Measurements from ENCODE around the gene PTPRM.

Gene PTPRM

GRCh38 chr18:7622721-7623120 lies 55.6 kb downstream of the PTPRM start:
- Histone ChIP-seq H3K4me1 (ENCODE audit: control insufficient read depth in 2 of 2, insufficient read depth in 2 of 2, low read length in 2 of 2) (no peaks in the 10 kb centered on the region), H3K9me3 (ENCODE audit: control insufficient read depth in 2 of 2, low read length in 2 of 2) (no peaks in the 10 kb centered on the region), H3K36me3 (ENCODE audit: control insufficient read depth in 2 of 2, insufficient read depth in 2 of 2, low read length in 2 of 2) (no peaks in the 10 kb centered on the region), H3K27ac (ENCODE audit: low read depth in 2 of 2, low read length in 2 of 2) (no peak overlapping the region), H3K9ac (ENCODE audit: low read depth in 1 of 2, low read length in 2 of 2) (no peak overlapping the region), H3K4me3 (ENCODE audit: low read length in 2 of 2) (no peak overlapping the region), H3K27me3 (ENCODE audit: control insufficient read depth in 2 of 2, insufficient read depth in 2 of 2, low read length in 2 of 2) (no peaks in the 10 kb centered on the region)

GRCh38 chr18:7623681-7624080 lies 56.6 kb downstream of the PTPRM start:
- Histone ChIP-seq H3K27ac (ENCODE audit: low read depth in 2 of 2, low read length in 2 of 2) (no peak overlapping the region), H3K36me3 (ENCODE audit: control insufficient read depth in 2 of 2, insufficient read depth in 2 of 2, low read length in 2 of 2) (no peaks in the 10 kb centered on the region), H3K27me3 (ENCODE audit: control insufficient read depth in 2 of 2, insufficient read depth in 2 of 2, low read length in 2 of 2) (no peaks in the 10 kb centered on the region), H3K9ac (ENCODE audit: low read depth in 1 of 2, low read length in 2 of 2) (no peak overlapping the region), H3K4me3 (ENCODE audit: low read length in 2 of 2) (no peak overlapping the region), H3K4me1 (ENCODE audit: control insufficient read depth in 2 of 2, insufficient read depth in 2 of 2, low read length in 2 of 2) (no peaks in the 10 kb centered on the region), H3K9me3 (ENCODE audit: control insufficient read depth in 2 of 2, low read length in 2 of 2) (no peaks in the 10 kb centered on the region)

- no peak overlapping the region for H3K9ac ChIP-seq (ENCODE audit: low read depth in 1 of 2, low read length in 2 of 2)
- no peak overlapping the region for H3K4me3 ChIP-seq (ENCODE audit: low read length in 2 of 2)
- H3K9me3 ChIP-seq (ENCODE audit: control insufficient read depth in 2 of 2, low read length in 2 of 2) = no peaks in the 10 kb centered on the region
- no peak overlapping the region for H3K27ac ChIP-seq (ENCODE audit: low read depth in 2 of 2, low read length in 2 of 2)
- H3K36me3 ChIP-seq (ENCODE audit: control insufficient read depth in 2 of 2, insufficient read depth in 2 of 2, low read length in 2 of 2) = no peaks in the 10 kb centered on the region
- no peaks in the 10 kb centered on the region for H3K27me3 ChIP-seq (ENCODE audit: control insufficient read depth in 2 of 2, insufficient read depth in 2 of 2, low read length in 2 of 2)
- H3K4me1 ChIP-seq (ENCODE audit: control insufficient read depth in 2 of 2, insufficient read depth in 2 of 2, low read length in 2 of 2) = no peaks in the 10 kb centered on the region
Observed at GRCh38 chr18:7624697-7625096, 57.6 kb downstream of the PTPRM start.

GRCh38 chr18:7626175-7626921 lies 59.2 kb downstream of the PTPRM start:
- Histone ChIP-seq H3K9me3 (ENCODE audit: control insufficient read depth in 2 of 2, low read length in 2 of 2) (no peaks in the 10 kb centered on the region), H3K36me3 (ENCODE audit: control insufficient read depth in 2 of 2, insufficient read depth in 2 of 2, low read length in 2 of 2) (no peaks in the 10 kb centered on the region), H3K27ac (ENCODE audit: low read depth in 2 of 2, low read length in 2 of 2) (no peak overlapping the region), H3K9ac (ENCODE audit: low read depth in 1 of 2, low read length in 2 of 2) (no peak overlapping the region), H3K4me3 (ENCODE audit: low read length in 2 of 2) (no peak overlapping the region), H3K27me3 (ENCODE audit: control insufficient read depth in 2 of 2, insufficient read depth in 2 of 2, low read length in 2 of 2) (no peaks in the 10 kb centered on the region), H3K4me1 (ENCODE audit: control insufficient read depth in 2 of 2, insufficient read depth in 2 of 2, low read length in 2 of 2) (no peaks in the 10 kb centered on the region)

- Histone ChIP-seq H3K27ac (ENCODE audit: low read depth in 2 of 2, low read length in 2 of 2) (no peak overlapping the region), H3K9ac (ENCODE audit: low read depth in 1 of 2, low read length in 2 of 2) (no peak overlapping the region), H3K9me3 (ENCODE audit: control insufficient read depth in 2 of 2, low read length in 2 of 2) (no peaks in the 10 kb centered on the region), H3K36me3 (ENCODE audit: control insufficient read depth in 2 of 2, insufficient read depth in 2 of 2, low read length in 2 of 2) (no peaks in the 10 kb centered on the region), H3K4me1 (ENCODE audit: control insufficient read depth in 2 of 2, insufficient read depth in 2 of 2, low read length in 2 of 2) (no peaks in the 10 kb centered on the region), H3K4me3 (ENCODE audit: low read length in 2 of 2) (no peak overlapping the region), H3K27me3 (ENCODE audit: control insufficient read depth in 2 of 2, insufficient read depth in 2 of 2, low read length in 2 of 2) (no peaks in the 10 kb centered on the region)
Observed at GRCh38 chr18:7626922-7627440, 59.9 kb downstream of the PTPRM start.

- Histone ChIP-seq H3K36me3 (ENCODE audit: control insufficient read depth in 2 of 2, insufficient read depth in 2 of 2, low read length in 2 of 2) (no peaks in the 10 kb centered on the region), H3K9me3 (ENCODE audit: control insufficient read depth in 2 of 2, low read length in 2 of 2) (no peaks in the 10 kb centered on the region), H3K4me3 (ENCODE audit: low read length in 2 of 2) (no peak overlapping the region), H3K27ac (ENCODE audit: low read depth in 2 of 2, low read length in 2 of 2) (no peak overlapping the region), H3K4me1 (ENCODE audit: control insufficient read depth in 2 of 2, insufficient read depth in 2 of 2, low read length in 2 of 2) (no peaks in the 10 kb centered on the region), H3K27me3 (ENCODE audit: control insufficient read depth in 2 of 2, insufficient read depth in 2 of 2, low read length in 2 of 2) (no peaks in the 10 kb centered on the region), H3K9ac (ENCODE audit: low read depth in 1 of 2, low read length in 2 of 2) (no peak overlapping the region)
Observed at GRCh38 chr18:7629416-7629815, 62.3 kb downstream of the PTPRM start.

- Histone ChIP-seq H3K27me3 (ENCODE audit: control insufficient read depth in 2 of 2, insufficient read depth in 2 of 2, low read length in 2 of 2) (no peaks in the 10 kb centered on the region), H3K4me1 (ENCODE audit: control insufficient read depth in 2 of 2, insufficient read depth in 2 of 2, low read length in 2 of 2) (no peaks in the 10 kb centered on the region)
Observed at GRCh38 chr18:7630731-7631442, 63.8 kb downstream of the PTPRM start.

GRCh38 chr18:7632152-7633098 lies 65.3 kb downstream of the PTPRM start:
- Histone ChIP-seq H3K4me1 (ENCODE audit: control insufficient read depth in 2 of 2, insufficient read depth in 2 of 2, low read length in 2 of 2) (no peaks in the 10 kb centered on the region), H3K9ac (ENCODE audit: low read depth in 1 of 2, low read length in 2 of 2) (no peak overlapping the region), H3K27me3 (ENCODE audit: control insufficient read depth in 2 of 2, insufficient read depth in 2 of 2, low read length in 2 of 2) (no peaks in the 10 kb centered on the region), H3K36me3 (ENCODE audit: control insufficient read depth in 2 of 2, insufficient read depth in 2 of 2, low read length in 2 of 2) (no peaks in the 10 kb centered on the region), H3K9me3 (ENCODE audit: control insufficient read depth in 2 of 2, low read length in 2 of 2) (no peaks in the 10 kb centered on the region), H3K27ac (ENCODE audit: low read depth in 2 of 2, low read length in 2 of 2) (no peak overlapping the region), H3K4me3 (ENCODE audit: low read length in 2 of 2) (no peak overlapping the region)

More at GRCh38 chr18:7630731-7631442, 63.8 kb downstream of the PTPRM start:
- no peak overlapping the region for H3K27ac ChIP-seq (ENCODE audit: low read depth in 2 of 2, low read length in 2 of 2)
- no peak overlapping the region for H3K9ac ChIP-seq (ENCODE audit: low read depth in 1 of 2, low read length in 2 of 2)
- no peak overlapping the region for H3K4me3 ChIP-seq (ENCODE audit: low read length in 2 of 2)
- no peaks in the 10 kb centered on the region for H3K36me3 ChIP-seq (ENCODE audit: control insufficient read depth in 2 of 2, insufficient read depth in 2 of 2, low read length in 2 of 2)
- H3K9me3 ChIP-seq (ENCODE audit: control insufficient read depth in 2 of 2, low read length in 2 of 2) = no peaks in the 10 kb centered on the region

GRCh38 chr18:7633171-7633570 lies 66.1 kb downstream of the PTPRM start:
- Histone ChIP-seq H3K4me1 (ENCODE audit: control insufficient read depth in 2 of 2, insufficient read depth in 2 of 2, low read length in 2 of 2) (no peaks in the 10 kb centered on the region), H3K4me3 (ENCODE audit: low read length in 2 of 2) (no peak overlapping the region), H3K36me3 (ENCODE audit: control insufficient read depth in 2 of 2, insufficient read depth in 2 of 2, low read length in 2 of 2) (no peaks in the 10 kb centered on the region), H3K27me3 (ENCODE audit: control insufficient read depth in 2 of 2, insufficient read depth in 2 of 2, low read length in 2 of 2) (no peaks in the 10 kb centered on the region), H3K9ac (ENCODE audit: low read depth in 1 of 2, low read length in 2 of 2) (no peak overlapping the region), H3K27ac (ENCODE audit: low read depth in 2 of 2, low read length in 2 of 2) (no peak overlapping the region), H3K9me3 (ENCODE audit: control insufficient read depth in 2 of 2, low read length in 2 of 2) (no peaks in the 10 kb centered on the region)
